Prostate gland (tissue), 2 donors: ENCODE results near the gene KCND3.

Experiments
- POLR2A ChIP-seq: fragments of 450-650 bp; IDR thresholded peaks from one replicate; pipeline ENCODE4 v1.6.1; 2016; ENCODE audit warnings: antibody characterized with exemption, mild to moderate bottlenecking
- TF ChIP-seq, protein P1 (sequence below), 4 experiments: fragments of 200-600 bp in 2 of 4; fragments of 450-650 bp in 2 of 4; sonication (generic) in 2 of 4; IDR thresholded peaks; 1 replicate in 3 of 4; 2 replicates in 1 of 4; pipeline ENCODE4 v1.5.1; 2016 to 2019; ENCODE audit warnings: antibody characterized with exemption in 4 of 4, mild to moderate bottlenecking in 2 of 4, moderate library complexity in 2 of 4

GRCh38 chr1:111793923-111794322 is 195.5 kb downstream of the KCND3 start:
- TF ChIP-seq, protein P1, sequence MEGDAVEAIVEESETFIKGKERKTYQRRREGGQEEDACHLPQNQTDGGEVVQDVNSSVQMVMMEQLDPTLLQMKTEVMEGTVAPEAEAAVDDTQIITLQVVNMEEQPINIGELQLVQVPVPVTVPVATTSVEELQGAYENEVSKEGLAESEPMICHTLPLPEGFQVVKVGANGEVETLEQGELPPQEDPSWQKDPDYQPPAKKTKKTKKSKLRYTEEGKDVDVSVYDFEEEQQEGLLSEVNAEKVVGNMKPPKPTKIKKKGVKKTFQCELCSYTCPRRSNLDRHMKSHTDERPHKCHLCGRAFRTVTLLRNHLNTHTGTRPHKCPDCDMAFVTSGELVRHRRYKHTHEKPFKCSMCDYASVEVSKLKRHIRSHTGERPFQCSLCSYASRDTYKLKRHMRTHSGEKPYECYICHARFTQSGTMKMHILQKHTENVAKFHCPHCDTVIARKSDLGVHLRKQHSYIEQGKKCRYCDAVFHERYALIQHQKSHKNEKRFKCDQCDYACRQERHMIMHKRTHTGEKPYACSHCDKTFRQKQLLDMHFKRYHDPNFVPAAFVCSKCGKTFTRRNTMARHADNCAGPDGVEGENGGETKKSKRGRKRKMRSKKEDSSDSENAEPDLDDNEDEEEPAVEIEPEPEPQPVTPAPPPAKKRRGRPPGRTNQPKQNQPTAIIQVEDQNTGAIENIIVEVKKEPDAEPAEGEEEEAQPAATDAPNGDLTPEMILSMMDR (IDR thresholded peaks at IDR 0.05): no peak
- TF ChIP-seq POLR2A: no peak
